ENCODE results near the gene BCL3.

The BCL3 gene

GRCh38 chr19:44800461-44800860, 52.0 kb downstream of the BCL3 start:
- H3K36me3 Mint-ChIP-seq = no peaks in the 10 kb centered on the region
- no peaks in the 10 kb centered on the region for H3K27me3 Mint-ChIP-seq
- no peak overlapping the region for H3K27ac Mint-ChIP-seq
- H3K4me3 Mint-ChIP-seq = no peak overlapping the region
- H3K4me1 Mint-ChIP-seq (ENCODE audit: low read depth) = peaks cover 19% of the 10 kb centered on the region
- H3K9me3 Mint-ChIP-seq (ENCODE audit: low read depth) = no peaks in the 10 kb centered on the region

- H3K27me3 Mint-ChIP-seq = no peaks in the 10 kb centered on the region
- no peak overlapping the region for H3K27ac Mint-ChIP-seq
- no peaks in the 10 kb centered on the region for H3K9me3 Mint-ChIP-seq (ENCODE audit: low read depth)
- no peaks in the 10 kb centered on the region for H3K36me3 Mint-ChIP-seq
- no peak overlapping the region for H3K4me3 Mint-ChIP-seq
- peaks cover 1% of the 10 kb centered on the region for H3K4me1 Mint-ChIP-seq (ENCODE audit: low read depth)
Measured at GRCh38 chr19:44803442-44804428, 55.2 kb downstream of the BCL3 start.

- Mint-ChIP-seq H3K27me3 (peaks cover 5% of the 10 kb centered on the region), H3K9me3 (ENCODE audit: low read depth) (no peaks in the 10 kb centered on the region), H3K27ac (no peak overlapping the region), H3K4me1 (ENCODE audit: low read depth) (peaks cover 7% of the 10 kb centered on the region), H3K4me3 (no peak overlapping the region), H3K36me3 (no peaks in the 10 kb centered on the region)
Measured at GRCh38 chr19:44806291-44806690, 57.8 kb downstream of the BCL3 start.

- Mint-ChIP-seq H3K36me3 (no peaks in the 10 kb centered on the region), H3K4me1 (ENCODE audit: low read depth) (peaks cover 7% of the 10 kb centered on the region), H3K27ac (no peak overlapping the region), H3K27me3 (peaks cover 8% of the 10 kb centered on the region), H3K9me3 (ENCODE audit: low read depth) (no peaks in the 10 kb centered on the region), H3K4me3 (no peak overlapping the region)
Measured at GRCh38 chr19:44807162-44807561, 58.7 kb downstream of the BCL3 start.

GRCh38 chr19:44807652-44808462, 59.3 kb downstream of the BCL3 start:
- Mint-ChIP-seq H3K9me3 (ENCODE audit: low read depth) (no peaks in the 10 kb centered on the region), H3K27ac (no peak overlapping the region), H3K4me3 (peak overlapping the region; percentile 40), H3K4me1 (ENCODE audit: low read depth) (peaks cover 7% of the 10 kb centered on the region), H3K27me3 (peaks cover 8% of the 10 kb centered on the region), H3K36me3 (no peaks in the 10 kb centered on the region)

GRCh38 chr19:44808463-44809371, 60.2 kb downstream of the BCL3 start, which contains the start of gene BCAM:
Gene BCAM (plus strand): TSS chr19:44809103. CDS start chr19:44809125, 22 bp downstream.
- H3K36me3 Mint-ChIP-seq = no peaks in the 10 kb centered on the region
- no peak within 1 kb of the TSS for H3K27ac Mint-ChIP-seq
- peaks cover 10% of the 10 kb centered on the region for H3K27me3 Mint-ChIP-seq
- H3K4me3 Mint-ChIP-seq = peak within 1 kb of the TSS; percentile 40
- no peaks in the 10 kb centered on the region for H3K9me3 Mint-ChIP-seq (ENCODE audit: low read depth)
- H3K4me1 Mint-ChIP-seq (ENCODE audit: low read depth) = peaks cover 7% of the 10 kb centered on the region

All from activated naive CD8-positive, alpha-beta T cell (primary cell).